Measurements from ENCODE around the gene CGB8.
"Not testable (repeated sequence)": the region's sequence is repeated elsewhere in the genome, so short reads cannot be mapped to it uniquely, and the experiment has no call there.

The CGB8 gene

DNA sequence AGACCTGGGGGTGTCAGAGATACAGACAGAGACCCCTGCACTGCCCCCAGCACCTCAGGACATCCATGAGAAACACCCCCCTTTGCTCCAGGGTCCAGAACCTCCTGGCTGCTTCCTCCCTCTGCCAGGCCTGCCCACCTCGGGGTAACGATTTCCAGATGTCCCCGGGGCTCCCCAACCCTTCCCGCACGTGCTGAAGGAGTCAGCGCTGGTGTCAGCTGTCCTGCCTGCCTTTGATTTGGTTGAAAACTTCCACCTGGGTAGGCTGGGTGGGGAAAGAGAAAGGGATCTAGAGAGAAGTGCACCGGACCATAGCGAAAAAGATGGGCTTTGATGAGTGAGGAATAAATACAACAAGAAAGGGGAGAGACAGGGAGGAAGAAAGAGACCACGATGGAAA lies 10.1 kb upstream of the CGB8 start:
- H3K4me1 ChIP-seq (ENCODE audit: insufficient read depth, poor library complexity, severe bottlenecking): peaks cover 7% of the 10 kb centered on the region
- TF ChIP-seq, protein P1, sequence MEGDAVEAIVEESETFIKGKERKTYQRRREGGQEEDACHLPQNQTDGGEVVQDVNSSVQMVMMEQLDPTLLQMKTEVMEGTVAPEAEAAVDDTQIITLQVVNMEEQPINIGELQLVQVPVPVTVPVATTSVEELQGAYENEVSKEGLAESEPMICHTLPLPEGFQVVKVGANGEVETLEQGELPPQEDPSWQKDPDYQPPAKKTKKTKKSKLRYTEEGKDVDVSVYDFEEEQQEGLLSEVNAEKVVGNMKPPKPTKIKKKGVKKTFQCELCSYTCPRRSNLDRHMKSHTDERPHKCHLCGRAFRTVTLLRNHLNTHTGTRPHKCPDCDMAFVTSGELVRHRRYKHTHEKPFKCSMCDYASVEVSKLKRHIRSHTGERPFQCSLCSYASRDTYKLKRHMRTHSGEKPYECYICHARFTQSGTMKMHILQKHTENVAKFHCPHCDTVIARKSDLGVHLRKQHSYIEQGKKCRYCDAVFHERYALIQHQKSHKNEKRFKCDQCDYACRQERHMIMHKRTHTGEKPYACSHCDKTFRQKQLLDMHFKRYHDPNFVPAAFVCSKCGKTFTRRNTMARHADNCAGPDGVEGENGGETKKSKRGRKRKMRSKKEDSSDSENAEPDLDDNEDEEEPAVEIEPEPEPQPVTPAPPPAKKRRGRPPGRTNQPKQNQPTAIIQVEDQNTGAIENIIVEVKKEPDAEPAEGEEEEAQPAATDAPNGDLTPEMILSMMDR (IDR thresholded peaks at IDR 0.05; ENCODE audit: poor library complexity, severe bottlenecking): no peak
- no peak for DNase-seq (ENCODE audit: low spot score)
- no peak overlapping the region for H3K27ac ChIP-seq (ENCODE audit: poor library complexity, severe bottlenecking)
- no peaks in the 10 kb centered on the region for H3K36me3 ChIP-seq (ENCODE audit: low read depth)
- no peak for ATAC-seq (ENCODE audit: low read depth)
- no peaks in the 10 kb centered on the region for H3K27me3 ChIP-seq (ENCODE audit: insufficient read depth, poor library complexity, severe bottlenecking)
- no peak overlapping the region for H3K4me3 ChIP-seq (ENCODE audit: severe bottlenecking)
- no peaks in the 10 kb centered on the region for H3K9me3 ChIP-seq (ENCODE audit: severe bottlenecking)

DNA sequence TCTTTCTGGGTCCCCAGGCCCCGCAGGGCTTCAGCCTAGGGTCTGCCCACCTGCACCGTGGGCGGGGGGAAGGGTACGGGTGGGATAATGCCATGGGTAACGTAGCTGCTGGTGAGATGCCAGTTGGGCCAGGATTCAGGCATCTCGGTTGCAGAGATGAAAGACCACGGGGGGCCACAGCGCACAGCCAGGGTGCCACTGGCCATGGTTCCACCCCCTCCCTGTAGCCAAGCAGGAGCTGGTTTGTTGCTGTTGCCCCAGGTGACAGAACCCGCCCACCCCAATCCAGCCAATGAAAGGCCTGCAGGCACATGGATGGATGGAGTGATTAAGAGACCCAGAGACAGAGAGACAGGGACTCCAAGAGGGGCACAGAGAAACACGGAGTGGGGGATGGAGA lies 9.7 kb upstream of the CGB8 start:
- no peak overlapping the region for H3K27ac ChIP-seq (ENCODE audit: poor library complexity, severe bottlenecking)
- ATAC-seq (ENCODE audit: low read depth): no peak
- H3K27me3 ChIP-seq (ENCODE audit: insufficient read depth, poor library complexity, severe bottlenecking): no peaks in the 10 kb centered on the region
- no peaks in the 10 kb centered on the region for H3K36me3 ChIP-seq (ENCODE audit: low read depth)
- H3K4me3 ChIP-seq (ENCODE audit: severe bottlenecking): no peak overlapping the region
- TF ChIP-seq, protein P1 (IDR thresholded peaks at IDR 0.05; ENCODE audit: poor library complexity, severe bottlenecking): no peak
- no peaks in the 10 kb centered on the region for H3K9me3 ChIP-seq (ENCODE audit: severe bottlenecking)
- DNase-seq (ENCODE audit: low spot score): no peak
- peaks cover 3% of the 10 kb centered on the region for H3K4me1 ChIP-seq (ENCODE audit: insufficient read depth, poor library complexity, severe bottlenecking)

DNA sequence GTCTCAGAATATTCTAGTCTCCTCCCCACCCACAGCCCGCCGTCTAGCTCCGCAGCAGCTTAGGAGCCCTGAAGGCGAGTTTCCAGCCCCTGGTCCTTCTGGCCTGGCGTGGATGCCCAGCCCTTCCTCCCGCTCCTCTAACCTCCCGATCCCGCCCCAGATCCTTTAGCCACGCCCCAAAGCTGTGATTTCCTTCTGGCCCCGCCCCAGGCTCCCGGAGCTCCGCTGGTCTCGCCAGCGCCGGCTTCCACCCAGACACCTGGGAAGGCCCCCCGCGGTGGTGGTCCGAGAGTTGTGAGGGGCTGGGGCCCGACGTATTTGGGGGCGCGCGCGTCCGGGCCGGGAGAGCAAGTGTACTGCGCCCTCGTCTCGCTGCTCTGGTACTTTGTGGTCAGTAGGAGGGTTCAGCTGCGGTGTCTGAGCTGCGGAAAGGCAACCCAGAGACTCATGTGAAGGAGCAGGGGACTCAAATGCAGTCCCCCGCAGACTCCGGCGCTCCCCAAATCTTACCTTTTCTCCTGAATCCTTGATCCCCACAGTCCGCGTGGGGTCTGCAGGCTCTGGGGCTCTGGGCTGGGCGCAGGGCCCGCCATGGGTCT lies 8.8 kb upstream of the CGB8 start, which contains the start of gene CGB7:
Gene CGB7 (minus strand): TSS at position 114 of the 599 bp plus-strand sequence. CDS start 2,374 bp downstream, outside the sequence.
- Histone ChIP-seq H3K9me3 (ENCODE audit: severe bottlenecking) (no peaks in the 10 kb centered on the region), H3K4me1 (ENCODE audit: insufficient read depth, poor library complexity, severe bottlenecking) (no peaks in the 10 kb centered on the region), H3K36me3 (ENCODE audit: low read depth) (no peaks in the 10 kb centered on the region), H3K27ac (ENCODE audit: poor library complexity, severe bottlenecking) (peak within 1 kb of the TSS; percentile 59), H3K27me3 (ENCODE audit: insufficient read depth, poor library complexity, severe bottlenecking) (no peaks in the 10 kb centered on the region), H3K4me3 (ENCODE audit: severe bottlenecking) (peak within 1 kb of the TSS; percentile 45)
- ATAC-seq (ENCODE audit: low read depth): peak; percentile 71
- no peak for DNase-seq (ENCODE audit: low spot score)
- TF ChIP-seq, protein P1 (IDR thresholded peaks at IDR 0.05; ENCODE audit: poor library complexity, severe bottlenecking): no peak

DNA sequence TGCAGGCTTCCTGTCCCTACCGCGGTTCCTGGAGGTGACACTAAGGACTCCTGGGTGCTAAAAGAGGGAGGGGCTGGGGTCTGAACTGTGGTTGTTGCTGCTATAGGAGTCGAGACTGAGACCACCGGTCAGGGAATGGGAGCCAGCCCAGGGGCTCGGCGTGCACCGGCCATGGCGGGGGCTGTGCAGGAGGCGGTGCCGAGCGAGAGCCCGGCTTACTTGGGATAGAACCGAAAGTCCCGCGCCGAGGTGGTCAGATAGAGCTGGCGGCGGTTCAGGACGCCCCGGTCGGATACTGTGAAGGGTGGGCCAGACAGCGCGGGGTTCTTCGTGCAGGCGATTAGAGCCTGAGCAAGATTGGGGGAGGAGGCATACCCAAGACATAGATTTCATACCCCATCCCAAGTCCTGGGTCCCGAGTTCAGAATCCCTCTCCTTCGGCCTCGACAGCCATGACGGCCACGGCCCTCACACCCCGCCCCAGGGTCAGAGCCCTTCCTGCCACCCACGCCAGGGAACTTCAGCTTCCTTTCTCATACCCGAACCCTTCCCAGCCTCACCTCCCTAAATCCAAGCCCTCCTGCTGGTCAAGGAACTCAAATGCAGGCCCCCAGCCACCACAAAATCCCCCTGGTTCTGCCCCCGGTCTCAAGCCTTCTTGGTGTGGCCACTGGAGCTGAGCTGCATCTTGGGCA lies 8.1 kb upstream of the CGB8 start:
- Histone ChIP-seq H3K4me3 (ENCODE audit: severe bottlenecking) (peak overlapping the region; percentile 45), H3K27ac (ENCODE audit: poor library complexity, severe bottlenecking) (peak overlapping the region; percentile 59)
- not testable (repeated sequence) for H3K9me3 ChIP-seq (ENCODE audit: severe bottlenecking); H3K36me3 ChIP-seq (ENCODE audit: low read depth); H3K4me1 ChIP-seq (ENCODE audit: insufficient read depth, poor library complexity, severe bottlenecking); H3K27me3 ChIP-seq (ENCODE audit: insufficient read depth, poor library complexity, severe bottlenecking); DNase-seq (ENCODE audit: low spot score)
- ATAC-seq (ENCODE audit: low read depth): peak; percentile 17

DNA sequence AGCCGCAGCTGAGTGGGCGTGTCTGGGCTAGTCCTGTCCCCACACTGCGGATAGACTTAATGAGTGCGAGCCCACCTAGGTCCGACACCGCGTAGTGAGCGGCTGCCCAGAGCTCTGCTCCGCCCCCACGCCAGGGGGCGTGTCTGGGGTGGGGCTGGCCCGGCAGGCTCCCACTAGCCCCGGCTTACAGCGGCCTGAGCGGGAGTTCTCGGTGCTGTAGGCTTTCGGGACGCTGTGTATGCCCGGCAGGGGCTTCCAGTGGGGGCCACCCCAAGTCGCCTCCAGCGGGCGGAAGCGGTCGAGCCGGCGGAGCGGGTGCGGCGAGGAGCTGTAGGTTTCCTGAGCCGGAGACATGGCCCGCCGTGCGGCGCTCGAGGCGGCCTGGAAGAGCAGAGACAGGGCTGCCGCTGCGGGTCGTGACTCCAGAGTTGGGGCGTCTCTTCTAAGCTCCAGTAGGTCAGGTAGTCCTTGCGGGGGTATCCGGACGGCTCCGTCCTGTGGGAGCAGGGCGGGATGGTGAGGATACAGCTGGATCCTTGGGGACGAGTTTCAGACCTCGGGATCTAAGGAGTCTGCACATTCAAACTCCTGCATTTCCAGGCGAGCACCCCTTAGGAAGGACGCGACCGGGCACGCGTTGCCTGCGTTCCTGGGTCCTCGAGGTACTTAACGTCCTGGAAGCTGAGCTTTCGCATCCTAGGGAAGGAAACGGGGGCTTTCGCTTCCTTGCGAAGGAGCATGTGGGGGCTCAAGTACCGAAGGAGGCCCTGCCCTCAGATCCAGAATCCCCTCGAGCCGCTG lies 7.4 kb upstream of the CGB8 start:
- TF ChIP-seq, protein P1 (IDR thresholded peaks at IDR 0.05; ENCODE audit: poor library complexity, severe bottlenecking): no peak
- no peaks in the 10 kb centered on the region for H3K27me3 ChIP-seq (ENCODE audit: insufficient read depth, poor library complexity, severe bottlenecking)
- DNase-seq (ENCODE audit: low spot score) (peak; percentile 73), ATAC-seq (ENCODE audit: low read depth) (peak; percentile 71)
- H3K27ac ChIP-seq (ENCODE audit: poor library complexity, severe bottlenecking): peak overlapping the region; percentile 59
- H3K9me3 ChIP-seq (ENCODE audit: severe bottlenecking): no peaks in the 10 kb centered on the region
- H3K36me3 ChIP-seq (ENCODE audit: low read depth): no peaks in the 10 kb centered on the region
- H3K4me1 ChIP-seq (ENCODE audit: insufficient read depth, poor library complexity, severe bottlenecking): no peaks in the 10 kb centered on the region
- peak overlapping the region; percentile 45 for H3K4me3 ChIP-seq (ENCODE audit: severe bottlenecking)

DNA sequence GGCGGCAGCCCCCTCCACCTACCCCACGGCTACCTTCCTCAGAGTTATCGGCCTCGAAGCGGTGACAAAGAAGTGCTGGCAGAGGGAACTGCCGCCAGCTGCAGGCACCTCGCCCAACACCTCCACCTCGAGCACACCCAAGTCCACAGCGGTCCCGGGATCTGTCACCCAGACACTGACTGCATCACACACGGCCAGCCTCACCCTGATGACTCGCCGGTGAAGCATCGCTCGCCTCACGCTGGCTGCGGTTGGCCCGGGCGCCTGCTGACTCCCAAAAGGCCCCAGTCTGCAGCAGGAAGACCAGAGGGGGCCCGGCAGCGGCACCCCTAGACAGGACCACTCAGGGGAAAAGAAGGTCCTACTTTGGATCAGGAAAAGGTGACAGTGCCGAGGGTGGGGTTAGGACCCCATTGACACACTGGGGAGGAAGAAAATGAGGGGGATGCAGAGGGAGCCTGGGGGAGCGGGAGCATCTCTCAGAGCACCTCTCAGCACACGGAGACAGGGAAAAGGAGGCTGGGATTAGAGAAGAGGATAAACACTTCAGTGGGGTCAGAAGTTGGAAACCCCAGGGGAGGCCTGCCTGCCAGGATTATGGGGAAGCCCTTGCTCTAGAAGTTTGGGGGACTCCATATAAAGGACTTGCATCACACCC lies 1.6 kb upstream of the CGB8 start:
- not testable (repeated sequence) for DNase-seq (ENCODE audit: low spot score)

DNA sequence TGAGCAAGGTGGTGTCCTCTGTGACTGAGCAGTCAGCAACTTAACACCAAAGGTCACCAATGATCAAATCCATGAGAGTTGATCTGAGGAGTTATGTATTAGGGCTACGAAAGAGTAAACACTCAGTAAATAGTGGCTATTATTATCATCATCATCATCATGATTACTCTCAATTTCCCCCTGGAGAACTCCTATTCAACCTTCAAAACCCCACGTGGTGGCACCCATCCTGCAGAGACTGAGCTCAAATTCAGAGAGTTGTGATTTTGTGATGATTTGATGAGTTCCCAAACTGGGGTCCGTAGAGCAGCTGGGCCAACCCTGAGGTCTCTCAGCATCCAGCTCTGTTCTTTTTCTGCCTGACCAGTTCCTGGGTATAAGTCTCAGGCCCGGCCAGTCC lies 923 bp upstream of the CGB8 start:
- H3K36me3 ChIP-seq (ENCODE audit: low read depth); ATAC-seq (ENCODE audit: low read depth); H3K9me3 ChIP-seq (ENCODE audit: severe bottlenecking); H3K4me1 ChIP-seq (ENCODE audit: insufficient read depth, poor library complexity, severe bottlenecking); H3K4me3 ChIP-seq (ENCODE audit: severe bottlenecking); H3K27me3 ChIP-seq (ENCODE audit: insufficient read depth, poor library complexity, severe bottlenecking); DNase-seq (ENCODE audit: low spot score): not testable (repeated sequence)
- H3K27ac ChIP-seq (ENCODE audit: poor library complexity, severe bottlenecking): peak overlapping the region; percentile 34

More for the DNA sequence above, 1.6 kb upstream of the CGB8 start:
- H3K36me3 ChIP-seq (ENCODE audit: low read depth); H3K9me3 ChIP-seq (ENCODE audit: severe bottlenecking); H3K27me3 ChIP-seq (ENCODE audit: insufficient read depth, poor library complexity, severe bottlenecking); H3K4me3 ChIP-seq (ENCODE audit: severe bottlenecking); H3K4me1 ChIP-seq (ENCODE audit: insufficient read depth, poor library complexity, severe bottlenecking): not testable (repeated sequence)
- peak; percentile 99 for ATAC-seq (ENCODE audit: low read depth)
- peak overlapping the region; percentile 34 for H3K27ac ChIP-seq (ENCODE audit: poor library complexity, severe bottlenecking)

Measured in RWPE2 (cell line).